Muscle of leg (tissue), 11 donors: Measurements from ENCODE around the gene JARID2. TPM values are rescaled to one million over a fixed set of nuclear protein-coding genes. Genes with fewer than 3 reads are reported as not detected.

Experiments
- DNase-seq: peaks from one replicate; pipeline ENCODE4 v3.0.0; 2013
- H3K27ac ChIP-seq: one replicate; pipeline ENCODE4 v1.5.1; 2013; ENCODE audit warnings: mild to moderate bottlenecking, low read length, control low read depth
- H3K27me3 ChIP-seq: one replicate; pipeline ENCODE4 v1.6.1; 2013; ENCODE audit warnings: low read length; ENCODE audit not compliant: control insufficient read depth, insufficient read depth
- H3K36me3 ChIP-seq: one replicate; pipeline ENCODE4 v1.6.1; 2013; ENCODE audit warnings: low read length; ENCODE audit not compliant: control insufficient read depth, insufficient read depth
- H3K4me1 ChIP-seq: one replicate; pipeline ENCODE4 v1.6.1; 2013; ENCODE audit warnings: low read length; ENCODE audit not compliant: control insufficient read depth, insufficient read depth
- H3K4me3 ChIP-seq: one replicate; pipeline ENCODE4 v1.5.1; 2013; ENCODE audit warnings: low read length, control low read depth
- H3K9me3 ChIP-seq: replicated peaks from 2 replicates; pipeline ENCODE4 v1.6.1; 2013; ENCODE audit warnings: low read depth, low read length; ENCODE audit not compliant: control insufficient read depth
- WGBS: methylation state at CpG from one replicate; pipeline ENCODE4 v1.1.5; 2013; ENCODE audit warnings: missing lambda C conversion rate; ENCODE audit not compliant: insufficient coverage; 5-methylcytosine and 5-hydroxymethylcytosine counted together
- polyA plus RNA-seq, 8 donors: library from polyadenylated mRNA; unstranded; fragments of 120-200 nt; gene quantifications; one replicate each; pipeline versions ENCODE4 v1.2.1 to v1.2.3, GENCODE V29; 2013; ENCODE audit warnings: inconsistent platforms in 1 of 8, low replicate concordance in 1 of 8; ENCODE audit not compliant: insufficient read length in 8 of 8, insufficient read depth in 1 of 8
- total RNA-seq: library from RNA; stranded (reverse); fragments of 120-200 nt; gene quantifications from one replicate; pipeline ENCODE4 v1.2.4, GENCODE V29; 2013

JARID2 gene
- total and polyA plus RNA-seq, 9 donors = 9.8 to 15.3 (median 13.2) TPM

GRCh38 chr6:15473741-15474161, 227.9 kb downstream of the JARID2 start:
- Histone ChIP-seq H3K4me3 (no peak overlapping the region), H3K4me1 (peaks cover 12% of the 10 kb centered on the region), H3K36me3 (peaks cover 11% of the 10 kb centered on the region), H3K27ac (peak overlapping the region; percentile 60), H3K27me3 (no peaks in the 10 kb centered on the region), H3K9me3 (no peaks in the 10 kb centered on the region)
- WGBS = 15% methylated on average over 4 of the region's 6 CpGs
- peak; percentile 65 for DNase-seq

DNA sequence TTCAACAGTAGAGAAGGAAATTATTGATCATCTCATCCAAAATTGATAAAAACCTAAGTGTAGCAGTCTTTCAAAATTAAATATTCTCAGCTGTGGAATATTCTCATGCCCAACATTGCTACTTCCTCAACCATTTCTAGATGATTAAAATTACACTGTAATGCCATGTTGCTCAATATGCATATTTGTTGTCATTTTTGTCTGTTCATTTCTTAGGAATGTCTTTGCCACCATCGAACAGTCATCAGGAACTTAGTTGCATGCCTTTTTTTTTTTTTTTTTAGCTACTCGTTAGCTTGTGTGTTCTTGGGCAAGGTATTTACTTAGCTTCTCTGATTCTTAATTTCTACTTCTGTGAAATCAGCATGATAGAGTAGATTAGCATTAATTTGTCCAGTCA, 228.3 kb downstream of the JARID2 start:
- Histone ChIP-seq H3K4me3 (no peak overlapping the region), H3K9me3 (no peaks in the 10 kb centered on the region), H3K27ac (peak overlapping the region; percentile 60), H3K36me3 (peaks cover 9% of the 10 kb centered on the region), H3K4me1 (peaks cover 12% of the 10 kb centered on the region), H3K27me3 (no peaks in the 10 kb centered on the region)
- no CpG with 5 or more reads among the region's 2 CpGs for WGBS
- no peak for DNase-seq

- H3K27ac ChIP-seq = no peak overlapping the region
- peaks cover 18% of the 10 kb centered on the region for H3K4me1 ChIP-seq
- no peaks in the 10 kb centered on the region for H3K9me3 ChIP-seq
- WGBS = 74% methylated on average over 6 of the region's 6 CpGs
- H3K27me3 ChIP-seq = no peaks in the 10 kb centered on the region
- H3K4me3 ChIP-seq = no peak overlapping the region
- peaks cover 3% of the 10 kb centered on the region for H3K36me3 ChIP-seq
- DNase-seq = no peak
Observed at GRCh38 chr6:15475261-15475660, 229.4 kb downstream of the JARID2 start.

DNA sequence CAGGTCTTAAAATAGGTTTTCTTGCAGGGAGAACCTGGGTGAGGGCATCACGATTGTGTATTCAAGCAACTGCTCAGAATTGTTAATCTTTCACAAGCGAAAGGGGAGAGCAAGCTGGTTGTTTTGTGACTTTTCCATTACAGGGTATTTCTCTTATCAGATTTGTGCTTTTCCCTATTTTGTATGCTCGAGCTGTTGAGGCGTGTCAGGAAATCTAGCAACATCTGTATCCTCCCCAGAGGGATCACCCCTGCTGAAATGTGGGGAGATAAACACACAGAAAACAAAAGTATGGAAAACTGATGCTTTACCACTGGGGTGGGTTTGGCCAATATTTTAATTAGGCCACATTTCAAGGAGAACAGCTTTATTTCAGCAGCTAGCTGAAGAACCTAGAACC, 230.0 kb downstream of the JARID2 start:
- Histone ChIP-seq H3K9me3 (no peaks in the 10 kb centered on the region), H3K27ac (no peak overlapping the region), H3K27me3 (no peaks in the 10 kb centered on the region), H3K4me1 (peaks cover 23% of the 10 kb centered on the region), H3K4me3 (no peak overlapping the region), H3K36me3 (peaks cover 3% of the 10 kb centered on the region)
- DNase-seq = no peak
- 100% methylated on average over 2 of the region's 4 CpGs for WGBS

GRCh38 chr6:15476631-15477380, 230.9 kb downstream of the JARID2 start:
- no peak overlapping the region for H3K27ac ChIP-seq
- peak; percentile 29 for DNase-seq
- H3K4me1 ChIP-seq = peaks cover 23% of the 10 kb centered on the region
- no peak overlapping the region for H3K4me3 ChIP-seq
- H3K27me3 ChIP-seq = no peaks in the 10 kb centered on the region
- 57% methylated on average over 3 of the region's 7 CpGs for WGBS
- H3K36me3 ChIP-seq = peaks cover 3% of the 10 kb centered on the region
- H3K9me3 ChIP-seq = no peaks in the 10 kb centered on the region

- peaks cover 3% of the 10 kb centered on the region for H3K36me3 ChIP-seq
- no peaks in the 10 kb centered on the region for H3K27me3 ChIP-seq
- H3K9me3 ChIP-seq = no peaks in the 10 kb centered on the region
- 80% methylated on average over 2 of the region's 5 CpGs for WGBS
- H3K4me1 ChIP-seq = peaks cover 23% of the 10 kb centered on the region
- DNase-seq = no peak
- H3K4me3 ChIP-seq = no peak overlapping the region
- no peak overlapping the region for H3K27ac ChIP-seq
Observed at GRCh38 chr6:15477746-15478145, 231.9 kb downstream of the JARID2 start.

DNA sequence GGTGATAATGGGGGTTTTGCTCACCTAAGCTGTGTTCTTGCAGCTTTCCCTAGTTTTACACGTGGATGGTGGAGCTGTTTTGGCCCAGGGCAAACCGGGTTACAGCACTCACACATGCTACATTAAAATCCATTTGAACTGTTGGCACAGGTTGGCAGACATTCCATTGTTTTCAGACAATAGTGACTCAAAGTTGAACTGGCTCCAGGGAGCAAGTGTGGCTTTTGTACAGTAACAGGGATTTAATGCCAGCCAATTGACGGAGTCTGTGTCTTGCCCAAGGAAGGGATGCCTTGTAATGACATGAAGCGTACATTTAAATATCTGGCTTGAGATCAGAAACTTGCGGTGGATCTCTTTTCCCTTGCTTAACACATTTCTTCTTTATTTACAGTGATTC, 233.9 kb downstream of the JARID2 start:
- H3K9me3 ChIP-seq = no peaks in the 10 kb centered on the region
- H3K27me3 ChIP-seq = no peaks in the 10 kb centered on the region
- H3K36me3 ChIP-seq = peaks cover 3% of the 10 kb centered on the region
- H3K4me3 ChIP-seq = no peak overlapping the region
- no peak overlapping the region for H3K27ac ChIP-seq
- H3K4me1 ChIP-seq = peaks cover 27% of the 10 kb centered on the region
- WGBS = no CpG with 5 or more reads among the region's 5 CpGs
- no peak for DNase-seq

DNA sequence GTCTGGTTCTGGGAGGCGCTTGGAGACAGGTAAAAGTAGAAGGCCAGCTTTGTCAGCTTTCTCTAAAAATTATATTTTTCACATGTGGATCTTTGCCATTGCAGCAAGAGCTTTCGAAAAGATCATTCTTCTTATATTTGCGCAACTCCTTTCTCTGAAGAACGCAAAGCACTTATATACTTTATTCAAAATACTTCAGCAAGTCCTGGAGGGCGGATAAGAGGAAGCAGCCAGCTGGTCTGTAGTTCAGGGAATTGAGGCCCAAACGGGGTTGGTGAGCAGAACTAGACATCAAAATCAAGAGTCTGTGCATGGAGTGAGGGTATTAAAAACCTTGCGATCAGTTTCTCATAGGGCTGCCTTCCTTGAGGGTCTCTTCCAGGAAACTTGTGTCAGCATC, 234.7 kb downstream of the JARID2 start:
- Histone ChIP-seq H3K4me1 (peaks cover 27% of the 10 kb centered on the region), H3K4me3 (no peak overlapping the region), H3K27ac (no peak overlapping the region), H3K36me3 (no peaks in the 10 kb centered on the region), H3K9me3 (no peaks in the 10 kb centered on the region), H3K27me3 (no peaks in the 10 kb centered on the region)
- DNase-seq = no peak
- WGBS = 83% methylated on average over 4 of the region's 7 CpGs

- peaks cover 23% of the 10 kb centered on the region for H3K4me1 ChIP-seq
- H3K27me3 ChIP-seq = no peaks in the 10 kb centered on the region
- no peaks in the 10 kb centered on the region for H3K9me3 ChIP-seq
- peak overlapping the region; percentile 77 for H3K27ac ChIP-seq
- peak overlapping the region; percentile 23 for H3K4me3 ChIP-seq
- no peaks in the 10 kb centered on the region for H3K36me3 ChIP-seq
- WGBS = 60% methylated on average over 1 of the region's 10 CpGs
- peak; percentile 81 for DNase-seq
Observed at GRCh38 chr6:15481390-15482291, 235.8 kb downstream of the JARID2 start.

DNA sequence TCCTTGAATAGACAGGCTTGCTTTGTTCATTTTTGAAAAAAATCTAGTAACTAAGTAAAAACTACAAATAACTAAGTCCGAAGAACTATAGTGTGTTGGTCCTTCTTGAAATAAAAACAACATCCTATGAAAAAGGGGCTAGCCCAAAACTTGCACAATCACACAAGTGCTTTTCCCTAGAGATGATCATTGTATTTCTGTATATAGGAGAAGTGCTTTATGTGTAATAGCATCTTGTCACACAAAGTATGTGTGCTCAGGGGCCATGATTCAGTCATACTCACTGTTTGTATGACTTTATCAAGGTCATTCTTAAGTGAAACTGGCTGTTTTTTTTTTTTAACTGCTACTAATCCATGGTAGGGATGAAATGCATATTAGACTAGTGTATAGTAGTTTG, 237.2 kb downstream of the JARID2 start:
- no peak for DNase-seq
- no peak overlapping the region for H3K27ac ChIP-seq
- H3K4me3 ChIP-seq = no peak overlapping the region
- WGBS = no CpG with 5 or more reads among the region's 1 CpG
- H3K27me3 ChIP-seq = no peaks in the 10 kb centered on the region
- no peaks in the 10 kb centered on the region for H3K9me3 ChIP-seq
- H3K36me3 ChIP-seq = peaks cover 5% of the 10 kb centered on the region
- H3K4me1 ChIP-seq = peaks cover 19% of the 10 kb centered on the region
